GM23338 (cell line): ENCODE results near the gene SLC47A1. TPM values are rescaled to one million over a fixed set of nuclear protein-coding genes. Genes with fewer than 3 reads are reported as not detected.

ENCODE experiments used
- ATAC-seq: fragments of 200-7000 bp; cut with Tn5 transposase; 3 replicates; pipeline ENCODE4 v1.9.1; 2020
- DNase-seq: peaks from one replicate; pipeline ENCODE4 v3.0.0-alpha.2; 2015; ENCODE audit warnings: low spot score
- H2AFZ ChIP-seq: fragments of 200-600 bp; sonication (generic); 2 replicates; pipeline ENCODE4 v1.8.0; 2016; ENCODE audit warnings: antibody characterized with exemption, mild to moderate bottlenecking, moderate library complexity
- H3F3A ChIP-seq: fragments of 200-600 bp; sonication (generic); replicated peaks from 2 replicates; pipeline ENCODE4 v1.8.0; 2017; ENCODE audit warnings: antibody characterized with exemption, mixed run types, low read depth
- H3K27ac ChIP-seq: fragments of 200-600 bp; sonication (generic); 2 replicates; pipeline ENCODE4 v1.6.1; 2016; ENCODE audit warnings: low read depth
- H3K27me3 ChIP-seq: fragments of 200-600 bp; sonication (generic); 2 replicates; pipeline ENCODE4 v1.8.0; 2016; ENCODE audit warnings: mild to moderate bottlenecking, mixed run types, moderate library complexity; ENCODE audit not compliant: insufficient read depth
- H3K36me3 ChIP-seq: fragments of 200-600 bp; sonication (generic); 2 replicates; pipeline ENCODE4 v1.8.0; 2016; ENCODE audit warnings: mild to moderate bottlenecking; ENCODE audit not compliant: insufficient read depth
- H3K4me1 ChIP-seq: fragments of 200-600 bp; sonication (generic); 2 replicates; pipeline ENCODE4 v1.8.0; 2016; ENCODE audit warnings: mild to moderate bottlenecking, moderate library complexity; ENCODE audit not compliant: insufficient read depth
- H3K4me2 ChIP-seq: fragments of 200-600 bp; sonication (generic); 2 replicates; pipeline ENCODE4 v1.7.1; 2017; ENCODE audit warnings: mixed run types
- H3K4me3 ChIP-seq: fragments of 200-600 bp; sonication (generic); 2 replicates; pipeline ENCODE4 v1.6.1; 2016; ENCODE audit warnings: mixed run types
- H3K79me2 ChIP-seq: fragments of 200-600 bp; sonication (generic); replicated peaks from 2 replicates; pipeline ENCODE4 v1.8.0; 2017; ENCODE audit warnings: mild to moderate bottlenecking; ENCODE audit not compliant: insufficient read depth
- H3K9me2 ChIP-seq: fragments of 200-600 bp; sonication (generic); 2 replicates; pipeline ENCODE4 v1.8.0; 2017; ENCODE audit not compliant: insufficient read depth
- H4K20me1 ChIP-seq: fragments of 200-600 bp; sonication (generic); replicated peaks from 2 replicates; pipeline ENCODE4 v1.8.0; 2017; ENCODE audit warnings: mild to moderate bottlenecking; ENCODE audit not compliant: insufficient read depth
- H3K27ac Mint-ChIP-seq: 2 replicates; pipeline ENCODE4 v1.8.0; 2020; ENCODE audit warnings: inconsistent platforms, mild to moderate bottlenecking, moderate library complexity, mixed read lengths
- H3K27me3 Mint-ChIP-seq: 3 replicates; pipeline ENCODE4 v1.8.0; 2022; ENCODE audit warnings: low read depth, mild to moderate bottlenecking, moderate library complexity, mixed read lengths, inconsistent platforms; ENCODE audit not compliant: insufficient read depth, poor library complexity
- H3K36me3 Mint-ChIP-seq: 3 replicates; pipeline ENCODE4 v1.8.0; 2021; ENCODE audit warnings: low read depth, mild to moderate bottlenecking, inconsistent platforms, moderate library complexity, mixed read lengths
- H3K4me1 Mint-ChIP-seq: 3 replicates; pipeline ENCODE4 v1.8.0; 2020; ENCODE audit warnings: mild to moderate bottlenecking, inconsistent platforms, mixed read lengths
- H3K4me3 Mint-ChIP-seq: 3 replicates; pipeline ENCODE4 v1.8.0; 2021; ENCODE audit warnings: moderate library complexity, mild to moderate bottlenecking, inconsistent platforms, mixed read lengths
- H3K9me3 Mint-ChIP-seq: 3 replicates; pipeline ENCODE4 v1.8.0; 2020; ENCODE audit warnings: moderate library complexity, mild to moderate bottlenecking, inconsistent platforms, mixed read lengths
- CREB1 ChIP-seq: fragments of 250-450 bp; sonication (Bioruptor Pico); IDR thresholded peaks from 2 replicates; pipeline ENCODE4 v1.5.0; 2020; ENCODE audit warnings: low read depth, mild to moderate bottlenecking, moderate library complexity
- ETS1 ChIP-seq: IDR thresholded peaks from 2 replicates; pipeline ENCODE4 v1.6.1; 2016; ENCODE audit warnings: antibody characterized with exemption
- EZH2 ChIP-seq: fragments of 200-600 bp; sonication (generic); IDR thresholded peaks from one replicate; pipeline ENCODE4 v1.8.0; 2017; ENCODE audit warnings: antibody characterized with exemption, mild to moderate bottlenecking, low read depth; ENCODE audit not compliant: unreplicated experiment
- EZH2phosphoT487 ChIP-seq: fragments of 200-600 bp; sonication (generic); IDR thresholded peaks from one replicate; pipeline ENCODE4 v1.8.1; 2018; ENCODE audit warnings: antibody characterized with exemption; ENCODE audit not compliant: unreplicated experiment
- JUNB ChIP-seq: IDR thresholded peaks from one replicate; pipeline ENCODE4 v1.6.1; 2016; ENCODE audit warnings: antibody characterized with exemption; ENCODE audit not compliant: unreplicated experiment
- NANOG ChIP-seq: IDR thresholded peaks from 2 replicates; pipeline ENCODE4 v1.6.1; 2016; ENCODE audit warnings: antibody characterized with exemption, borderline replicate concordance
- POLR2AphosphoS5 ChIP-seq: IDR thresholded peaks from 2 replicates; pipeline ENCODE4 v1.6.1; 2016; ENCODE audit warnings: antibody characterized with exemption, low read depth
- STAT1 ChIP-seq: IDR thresholded peaks from one replicate; pipeline ENCODE4 v1.6.1; 2016; ENCODE audit warnings: antibody characterized with exemption; ENCODE audit not compliant: unreplicated experiment
- ZNF114 ChIP-seq: fragments of 250-450 bp; sonication (Bioruptor Pico); IDR thresholded peaks from 2 replicates; pipeline ENCODE4 v1.5.0; 2020; ENCODE audit warnings: mild to moderate bottlenecking, moderate library complexity
- ZNF331 ChIP-seq: fragments of 250-450 bp; sonication (Bioruptor Pico); IDR thresholded peaks from 2 replicates; pipeline ENCODE4 v1.5.0; 2020; ENCODE audit warnings: low read depth, mild to moderate bottlenecking, moderate library complexity
- ZNF462 ChIP-seq: fragments of 250-450 bp; sonication (Bioruptor Pico); IDR thresholded peaks from 2 replicates; pipeline ENCODE4 v1.5.0; 2020; ENCODE audit warnings: mild to moderate bottlenecking, moderate library complexity
- polyA plus RNA-seq: library from polyadenylated mRNA; unstranded; fragments of >200 nt; fragmentation: Nextera tagmentation; extraction: Ambion mirVana; gene quantifications from 2 replicates; pipeline ENCODE4 v1.2.1, GENCODE V29; 2016
- total RNA-seq: library from RNA; depleted of rRNA; stranded (reverse); fragments of >200 nt; shearing (Covaris generic); gene quantifications from 2 replicates; pipeline ENCODE4 v1.2.3, GENCODE V29; 2014
- TF ChIP-seq, protein P1 (sequence below): IDR thresholded peaks from one replicate; pipeline ENCODE4 v1.6.1; 2018; ENCODE audit warnings: antibody characterized with exemption; ENCODE audit not compliant: unreplicated experiment
- TF ChIP-seq, protein P2 (sequence below), 2 experiments: fragments of 200-600 bp in 1 of 2; sonication (generic) in 1 of 2; conservative IDR thresholded peaks; 2 replicates each; pipeline versions ENCODE4 v1.5.1 to v1.6.1; 2016 to 2017; ENCODE audit warnings: antibody characterized with exemption in 2 of 2, low read depth in 2 of 2, mild to moderate bottlenecking in 2 of 2, moderate library complexity in 1 of 2

SLC47A1 gene
- total and polyA plus RNA-seq, 2 experiments from 2014 or later = 0.53 to 1.9 TPM

GRCh38 chr17:19592316-19592715 is 58.7 kb downstream of the SLC47A1 start:
- DNase-seq = no peak

More at GRCh38 chr17:19592316-19592715, 58.7 kb downstream of the SLC47A1 start:
- Histone ChIP-seq H3F3A (no peaks in the 10 kb centered on the region), H3K27ac (no peak overlapping the region), H3K4me2 (no peak overlapping the region), H3K36me3 (no peaks in the 10 kb centered on the region), H3K9me2 (no peaks in the 10 kb centered on the region), H3K27me3 (no peaks in the 10 kb centered on the region), H2AFZ (no peak overlapping the region), H3K4me1 (no peaks in the 10 kb centered on the region), H3K79me2 (no peaks in the 10 kb centered on the region), H4K20me1 (no peaks in the 10 kb centered on the region), H3K4me3 (no peak overlapping the region)
- H3K9me3 Mint-ChIP-seq = no peaks in the 10 kb centered on the region
- no peak overlapping the region for H3K27ac Mint-ChIP-seq
- H3K4me3 Mint-ChIP-seq = no peak overlapping the region
- no peaks in the 10 kb centered on the region; the same call in 2 of the 3 replicates for H3K4me1 Mint-ChIP-seq
- H3K36me3 Mint-ChIP-seq = no peaks in the 10 kb centered on the region
- H3K27me3 Mint-ChIP-seq = peaks cover 1% of the 10 kb centered on the region
- no peak for TF ChIP-seq ZNF462 (CRISPR knock-in tag)
- TF ChIP-seq STAT1 = no peak
- TF ChIP-seq ZNF331 (CRISPR knock-in tag) = no peak
- TF ChIP-seq CREB1 (CRISPR knock-in tag) = no peak
- no peak for TF ChIP-seq JUNB
- TF ChIP-seq ETS1 = no peak
- no peak for TF ChIP-seq ZNF114
- TF ChIP-seq EZH2phosphoT487 = no peak
- TF ChIP-seq, protein P1, sequence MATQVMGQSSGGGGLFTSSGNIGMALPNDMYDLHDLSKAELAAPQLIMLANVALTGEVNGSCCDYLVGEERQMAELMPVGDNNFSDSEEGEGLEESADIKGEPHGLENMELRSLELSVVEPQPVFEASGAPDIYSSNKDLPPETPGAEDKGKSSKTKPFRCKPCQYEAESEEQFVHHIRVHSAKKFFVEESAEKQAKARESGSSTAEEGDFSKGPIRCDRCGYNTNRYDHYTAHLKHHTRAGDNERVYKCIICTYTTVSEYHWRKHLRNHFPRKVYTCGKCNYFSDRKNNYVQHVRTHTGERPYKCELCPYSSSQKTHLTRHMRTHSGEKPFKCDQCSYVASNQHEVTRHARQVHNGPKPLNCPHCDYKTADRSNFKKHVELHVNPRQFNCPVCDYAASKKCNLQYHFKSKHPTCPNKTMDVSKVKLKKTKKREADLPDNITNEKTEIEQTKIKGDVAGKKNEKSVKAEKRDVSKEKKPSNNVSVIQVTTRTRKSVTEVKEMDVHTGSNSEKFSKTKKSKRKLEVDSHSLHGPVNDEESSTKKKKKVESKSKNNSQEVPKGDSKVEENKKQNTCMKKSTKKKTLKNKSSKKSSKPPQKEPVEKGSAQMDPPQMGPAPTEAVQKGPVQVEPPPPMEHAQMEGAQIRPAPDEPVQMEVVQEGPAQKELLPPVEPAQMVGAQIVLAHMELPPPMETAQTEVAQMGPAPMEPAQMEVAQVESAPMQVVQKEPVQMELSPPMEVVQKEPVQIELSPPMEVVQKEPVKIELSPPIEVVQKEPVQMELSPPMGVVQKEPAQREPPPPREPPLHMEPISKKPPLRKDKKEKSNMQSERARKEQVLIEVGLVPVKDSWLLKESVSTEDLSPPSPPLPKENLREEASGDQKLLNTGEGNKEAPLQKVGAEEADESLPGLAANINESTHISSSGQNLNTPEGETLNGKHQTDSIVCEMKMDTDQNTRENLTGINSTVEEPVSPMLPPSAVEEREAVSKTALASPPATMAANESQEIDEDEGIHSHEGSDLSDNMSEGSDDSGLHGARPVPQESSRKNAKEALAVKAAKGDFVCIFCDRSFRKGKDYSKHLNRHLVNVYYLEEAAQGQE = no peak
- TF ChIP-seq, protein P2, sequence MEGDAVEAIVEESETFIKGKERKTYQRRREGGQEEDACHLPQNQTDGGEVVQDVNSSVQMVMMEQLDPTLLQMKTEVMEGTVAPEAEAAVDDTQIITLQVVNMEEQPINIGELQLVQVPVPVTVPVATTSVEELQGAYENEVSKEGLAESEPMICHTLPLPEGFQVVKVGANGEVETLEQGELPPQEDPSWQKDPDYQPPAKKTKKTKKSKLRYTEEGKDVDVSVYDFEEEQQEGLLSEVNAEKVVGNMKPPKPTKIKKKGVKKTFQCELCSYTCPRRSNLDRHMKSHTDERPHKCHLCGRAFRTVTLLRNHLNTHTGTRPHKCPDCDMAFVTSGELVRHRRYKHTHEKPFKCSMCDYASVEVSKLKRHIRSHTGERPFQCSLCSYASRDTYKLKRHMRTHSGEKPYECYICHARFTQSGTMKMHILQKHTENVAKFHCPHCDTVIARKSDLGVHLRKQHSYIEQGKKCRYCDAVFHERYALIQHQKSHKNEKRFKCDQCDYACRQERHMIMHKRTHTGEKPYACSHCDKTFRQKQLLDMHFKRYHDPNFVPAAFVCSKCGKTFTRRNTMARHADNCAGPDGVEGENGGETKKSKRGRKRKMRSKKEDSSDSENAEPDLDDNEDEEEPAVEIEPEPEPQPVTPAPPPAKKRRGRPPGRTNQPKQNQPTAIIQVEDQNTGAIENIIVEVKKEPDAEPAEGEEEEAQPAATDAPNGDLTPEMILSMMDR (conservative IDR thresholded peaks at IDR 0.05; ENCODE audit: low read depth in 2 of 2) = no peak
- no peak for TF ChIP-seq EZH2
- TF ChIP-seq POLR2AphosphoS5 = no peak
- TF ChIP-seq NANOG = no peak
- ATAC-seq = no peak
